K562 (cell line): ENCODE data around the gene VGF. TPM values are rescaled to one million over a fixed set of nuclear protein-coding genes. Genes with fewer than 3 reads are reported as not detected.

Source experiments
- BMI1 ChIP-seq: fragments of 150-350 bp; IDR thresholded peaks from 2 replicates; pipeline ENCODE4 v1.6.1; 2014; ENCODE audit warnings: low read length
- CREB3 ChIP-seq: fragments of 450-650 bp; conservative IDR thresholded peaks from 2 replicates; pipeline ENCODE4 v1.6.1; 2016; ENCODE audit warnings: missing genetic modification characterization, low read depth, mild to moderate bottlenecking, missing compliant biosample characterization, moderate library complexity
- MEF2A ChIP-seq: IDR thresholded peaks from 2 replicates; pipeline ENCODE4 v1.6.1; 2011; ENCODE audit warnings: low read depth, mild to moderate bottlenecking, low read length, moderate library complexity; ENCODE audit not compliant: control insufficient read depth
- NFE2L1 ChIP-seq: fragments of 450-650 bp; IDR thresholded peaks from 2 replicates; pipeline ENCODE4 v1.6.1; 2016; ENCODE audit warnings: missing genetic modification characterization, low read depth, mild to moderate bottlenecking, missing compliant biosample characterization, moderate library complexity, borderline replicate concordance
- PHTF2 ChIP-seq: fragments of 250-450 bp; sonication (Bioruptor Pico); IDR thresholded peaks from 2 replicates; pipeline ENCODE4 v1.5.0; 2021; ENCODE audit warnings: mild to moderate bottlenecking
- SMARCB1 ChIP-seq: IDR thresholded peaks from 2 replicates; pipeline ENCODE4 v1.6.1; 2011; ENCODE audit warnings: improper control_type of control experiment, low read depth; ENCODE audit not compliant: insufficient read length
- SP2 ChIP-seq: IDR thresholded peaks from 2 replicates; pipeline ENCODE4 v1.6.1; 2011; ENCODE audit warnings: mild to moderate bottlenecking, low read depth, low read length, moderate library complexity; ENCODE audit not compliant: poor library complexity, severe bottlenecking; ENCODE audit errors: extremely low read depth
- THAP12 ChIP-seq: fragments of 250-450 bp; sonication (Bioruptor Pico); IDR thresholded peaks from 2 replicates; pipeline ENCODE4 v1.9.0; 2021; ENCODE audit warnings: mild to moderate bottlenecking, inconsistent platforms
- USF2 ChIP-seq: sonication (generic); formaldehyde crosslinking; IDR thresholded peaks from 2 replicates; pipeline ENCODE4 v1.5.0; 2020; ENCODE audit warnings: missing genetic modification reagents
- ZFPM2 ChIP-seq: fragments of 250-450 bp; sonication (Bioruptor Pico); IDR thresholded peaks from 2 replicates; pipeline ENCODE4 v1.5.1; 2022; ENCODE audit warnings: mild to moderate bottlenecking
- ZNF655 ChIP-seq: fragments of 250-450 bp; sonication (Bioruptor Pico); IDR thresholded peaks from 2 replicates; pipeline ENCODE4 v1.5.0; 2021
- ZNF780A ChIP-seq: fragments of 250-450 bp; sonication (Bioruptor Pico); IDR thresholded peaks from 2 replicates; pipeline ENCODE4 v1.5.0; 2021; ENCODE audit warnings: mild to moderate bottlenecking
- polyA plus RNA-seq, 8 experiments: library from polyadenylated mRNA; depleted of rRNA in 4 of 8; stranded (reverse) in 5 of 8; unstranded in 3 of 8; fragments of >200 nt; fragmentation: Nextera tagmentation in 2 of 8; fragmentation: Illumina TruSeq in 1 of 8; extraction: Ambion mirVana in 2 of 8; extraction: Trizol in 1 of 8; gene quantifications; 2 replicates each; pipeline versions ENCODE4 v1.2.1 to v1.2.3, GENCODE V29; 2011 to 2014; ENCODE audit warnings: inconsistent platforms in 1 of 8, missing spikeins in 1 of 8
- total RNA-seq, 7 experiments: library from RNA; depleted of rRNA in 6 of 7; stranded (reverse); fragments of >200 nt in 6 of 7; fragmentation: Illumina TruSeq in 2 of 7; extraction: Trizol in 2 of 7; gene quantifications; 2 replicates each; pipeline versions ENCODE4 v1.2.1 to v1.2.3, GENCODE V29; 2011 to 2021; ENCODE audit warnings: low replicate concordance in 1 of 7
- TF ChIP-seq, protein P1 (sequence below), 2 experiments: fragments of 450-650 bp; formaldehyde crosslinking in 1 of 2; IDR thresholded peaks; 2 replicates each; pipeline versions ENCODE4 v1.4.0 to v1.6.1; 2014 to 2020; ENCODE audit warnings: mild to moderate bottlenecking in 2 of 2, borderline replicate concordance in 1 of 2, low read depth in 1 of 2

Gene VGF
- total and polyA plus RNA-seq, 9 of the 15 experiments (the other 6 are each of a cell fraction or from before 2014, with no cell fraction given) = 0.03 to 5.7 (median 0.34) TPM

GRCh38 chr7:101169838-101170551, 4.6 kb upstream of the VGF start (continued):
- TF ChIP-seq MEF2A (no peak), THAP12 (CRISPR knock-in tag) (no peak), PHTF2 (CRISPR knock-in tag) (no peak), ZFPM2 (CRISPR knock-in tag) (no peak), USF2 (no peak), ZNF655 (CRISPR knock-in tag) (no peak), SMARCB1 (no peak), NFE2L1 (tag) (no peak), SP2 (no peak), CREB3 (tag) (no peak), ZNF780A (CRISPR knock-in tag) (no peak), BMI1 (no peak)
- TF ChIP-seq, protein P1, sequence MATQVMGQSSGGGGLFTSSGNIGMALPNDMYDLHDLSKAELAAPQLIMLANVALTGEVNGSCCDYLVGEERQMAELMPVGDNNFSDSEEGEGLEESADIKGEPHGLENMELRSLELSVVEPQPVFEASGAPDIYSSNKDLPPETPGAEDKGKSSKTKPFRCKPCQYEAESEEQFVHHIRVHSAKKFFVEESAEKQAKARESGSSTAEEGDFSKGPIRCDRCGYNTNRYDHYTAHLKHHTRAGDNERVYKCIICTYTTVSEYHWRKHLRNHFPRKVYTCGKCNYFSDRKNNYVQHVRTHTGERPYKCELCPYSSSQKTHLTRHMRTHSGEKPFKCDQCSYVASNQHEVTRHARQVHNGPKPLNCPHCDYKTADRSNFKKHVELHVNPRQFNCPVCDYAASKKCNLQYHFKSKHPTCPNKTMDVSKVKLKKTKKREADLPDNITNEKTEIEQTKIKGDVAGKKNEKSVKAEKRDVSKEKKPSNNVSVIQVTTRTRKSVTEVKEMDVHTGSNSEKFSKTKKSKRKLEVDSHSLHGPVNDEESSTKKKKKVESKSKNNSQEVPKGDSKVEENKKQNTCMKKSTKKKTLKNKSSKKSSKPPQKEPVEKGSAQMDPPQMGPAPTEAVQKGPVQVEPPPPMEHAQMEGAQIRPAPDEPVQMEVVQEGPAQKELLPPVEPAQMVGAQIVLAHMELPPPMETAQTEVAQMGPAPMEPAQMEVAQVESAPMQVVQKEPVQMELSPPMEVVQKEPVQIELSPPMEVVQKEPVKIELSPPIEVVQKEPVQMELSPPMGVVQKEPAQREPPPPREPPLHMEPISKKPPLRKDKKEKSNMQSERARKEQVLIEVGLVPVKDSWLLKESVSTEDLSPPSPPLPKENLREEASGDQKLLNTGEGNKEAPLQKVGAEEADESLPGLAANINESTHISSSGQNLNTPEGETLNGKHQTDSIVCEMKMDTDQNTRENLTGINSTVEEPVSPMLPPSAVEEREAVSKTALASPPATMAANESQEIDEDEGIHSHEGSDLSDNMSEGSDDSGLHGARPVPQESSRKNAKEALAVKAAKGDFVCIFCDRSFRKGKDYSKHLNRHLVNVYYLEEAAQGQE (IDR thresholded peaks at IDR 0.05; ENCODE audit: borderline replicate concordance) = peak; percentile 82
- TF ChIP-seq, protein P1 (CRISPR knock-in tag; IDR thresholded peaks at IDR 0.05; ENCODE audit: low read depth) = peak; percentile 62; the same call in 1 of the 2 replicates
